NCI-H2227 (cell line): ENCODE data around the gene ZNF646.

Experiments
- DNase-seq: peaks from one replicate; lab custom pipeline; 2025; ENCODE audit not compliant: unreplicated experiment; lab: John Stamatoyannopoulos, UW

The ZNF646 gene

DNA sequence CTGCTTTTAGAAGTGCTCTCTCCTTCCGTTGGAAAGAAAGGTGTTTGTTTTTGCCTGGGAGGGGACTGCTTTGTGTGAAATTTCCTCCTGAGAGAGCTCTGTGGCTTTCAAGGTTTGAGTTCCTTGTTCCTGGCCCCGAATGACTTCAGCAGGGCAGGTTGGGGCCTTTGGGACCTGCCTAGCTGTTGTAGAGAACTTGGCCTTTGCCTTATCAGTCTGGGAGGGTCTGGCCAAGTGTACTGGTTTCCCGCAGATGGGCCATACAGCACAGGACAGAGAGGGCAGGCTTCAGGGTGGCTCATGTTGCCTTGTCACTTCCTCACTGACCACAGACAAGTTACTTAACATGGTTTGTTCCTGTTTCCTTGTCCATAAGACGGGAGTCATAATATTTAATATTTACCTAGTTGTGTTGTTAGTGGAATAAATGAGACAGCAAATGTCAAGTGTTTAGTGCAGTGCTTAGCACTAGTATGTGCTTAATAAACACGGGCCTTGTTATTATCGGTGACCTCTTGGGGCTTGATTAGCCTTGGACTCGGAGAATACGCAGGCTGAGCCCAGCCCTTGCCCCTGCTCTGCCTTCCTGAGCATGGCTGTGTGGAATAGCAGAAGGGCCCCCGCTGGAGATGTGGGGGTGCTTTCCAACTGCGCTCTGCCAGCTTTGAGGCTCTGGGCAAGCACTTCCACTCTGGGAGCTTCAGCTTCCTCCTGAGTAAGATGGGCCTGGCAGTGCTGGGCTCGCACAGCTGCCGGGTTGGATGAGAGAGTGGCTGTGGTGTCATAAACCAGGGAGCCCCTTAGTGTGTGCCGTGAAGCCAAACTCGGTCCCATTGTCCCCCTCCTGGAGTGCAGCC is 54.7 kb downstream of the ZNF646 start:
- no peak for DNase-seq

DNA sequence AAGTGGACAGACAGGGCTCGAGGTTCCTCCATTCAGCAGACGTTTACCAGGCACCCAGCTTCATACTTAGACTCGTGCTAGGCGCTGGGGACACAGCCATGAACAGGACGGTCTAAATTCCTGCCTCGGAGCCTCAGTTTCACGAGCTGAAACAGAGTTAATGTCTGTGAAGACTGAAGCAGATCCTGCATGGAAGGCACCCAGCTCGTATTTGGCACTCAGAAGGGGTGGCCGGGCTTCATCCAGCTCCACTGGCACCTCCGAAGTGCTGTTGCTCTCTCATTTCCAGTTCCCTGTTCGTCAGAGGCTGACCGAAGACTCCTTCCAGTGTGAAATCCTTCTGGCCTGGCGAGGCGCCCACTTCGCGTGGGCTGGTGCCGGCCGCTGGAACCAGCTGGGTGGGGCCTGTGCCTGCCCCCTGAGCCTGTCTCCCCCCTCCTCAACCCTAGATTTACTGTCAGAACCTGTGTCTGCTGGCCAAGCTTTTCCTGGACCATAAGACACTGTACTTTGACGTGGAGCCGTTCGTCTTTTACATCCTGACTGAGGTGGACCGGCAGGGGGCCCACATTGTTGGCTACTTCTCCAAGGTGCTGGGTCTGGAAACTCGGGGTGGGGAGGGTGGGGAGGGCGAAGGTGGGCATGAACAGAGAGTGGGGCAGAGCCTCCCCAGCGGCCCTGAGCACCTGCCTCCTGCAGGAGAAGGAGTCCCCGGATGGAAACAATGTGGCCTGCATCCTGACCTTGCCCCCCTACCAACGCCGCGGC is 55.5 kb downstream of the ZNF646 start:
- DNase-seq: no peak

DNA sequence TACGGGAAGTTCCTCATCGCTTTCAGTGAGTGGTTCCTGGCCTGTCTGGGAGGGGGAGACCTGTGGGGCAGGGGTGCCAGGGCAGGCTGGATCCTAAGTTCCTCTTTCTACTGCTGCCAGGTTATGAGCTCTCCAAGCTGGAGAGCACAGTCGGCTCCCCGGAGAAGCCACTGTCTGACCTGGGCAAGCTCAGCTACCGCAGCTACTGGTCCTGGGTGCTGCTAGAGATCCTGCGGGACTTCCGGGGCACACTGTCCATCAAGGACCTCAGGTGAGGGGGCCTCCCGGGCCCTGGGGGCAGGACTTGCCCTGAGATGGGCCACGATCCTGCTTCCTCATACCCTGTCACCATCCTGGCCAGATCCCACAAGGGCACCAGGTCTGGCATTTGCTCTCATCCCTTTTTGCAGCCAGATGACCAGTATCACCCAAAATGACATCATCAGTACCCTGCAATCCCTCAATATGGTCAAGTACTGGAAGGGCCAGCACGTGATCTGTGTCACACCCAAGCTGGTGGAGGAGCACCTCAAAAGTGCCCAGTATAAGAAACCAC is 56.2 kb downstream of the ZNF646 start:
- DNase-seq: no peak

DNA sequence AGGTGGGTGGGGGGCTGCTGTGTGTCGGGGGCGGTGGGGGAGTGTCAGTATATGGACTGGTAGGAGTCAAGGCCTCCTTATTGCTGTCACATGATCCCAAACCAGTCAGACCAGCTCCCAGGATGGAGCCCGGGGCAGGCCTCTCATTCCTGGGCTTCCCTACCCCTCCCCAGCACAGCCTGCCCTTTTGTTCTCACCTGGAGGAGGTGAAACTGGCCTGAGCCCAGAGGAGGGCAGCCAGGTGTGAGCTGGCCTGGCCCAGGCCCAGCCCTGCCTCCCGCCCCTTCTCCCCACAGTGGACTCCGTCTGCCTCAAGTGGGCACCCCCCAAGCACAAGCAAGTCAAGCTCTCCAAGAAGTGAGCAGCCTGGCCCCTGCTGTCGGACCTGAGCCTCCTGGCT is 56.7 kb downstream of the ZNF646 start:
- no peak for DNase-seq

DNA sequence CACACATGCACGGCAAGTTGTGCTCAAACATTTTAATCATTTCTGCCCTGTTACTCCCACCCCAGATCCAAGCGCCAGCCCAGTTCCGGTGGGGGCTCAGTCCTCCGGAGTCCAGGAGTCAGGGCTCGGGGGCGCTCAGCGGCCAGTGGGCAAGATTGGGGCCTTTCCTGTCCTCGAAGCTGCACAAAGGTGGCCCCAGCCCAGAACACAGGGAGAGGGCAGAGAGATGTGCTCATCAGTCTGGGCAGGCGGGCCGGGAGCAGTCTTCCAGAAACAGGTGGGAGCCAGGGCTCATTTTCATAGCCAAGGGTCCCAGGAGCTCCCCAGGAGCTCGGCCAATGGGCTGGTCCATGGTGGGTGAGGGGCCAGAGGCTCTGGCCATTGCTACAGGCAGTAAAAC is 57.2 kb downstream of the ZNF646 start:
- DNase-seq: no peak

DNA sequence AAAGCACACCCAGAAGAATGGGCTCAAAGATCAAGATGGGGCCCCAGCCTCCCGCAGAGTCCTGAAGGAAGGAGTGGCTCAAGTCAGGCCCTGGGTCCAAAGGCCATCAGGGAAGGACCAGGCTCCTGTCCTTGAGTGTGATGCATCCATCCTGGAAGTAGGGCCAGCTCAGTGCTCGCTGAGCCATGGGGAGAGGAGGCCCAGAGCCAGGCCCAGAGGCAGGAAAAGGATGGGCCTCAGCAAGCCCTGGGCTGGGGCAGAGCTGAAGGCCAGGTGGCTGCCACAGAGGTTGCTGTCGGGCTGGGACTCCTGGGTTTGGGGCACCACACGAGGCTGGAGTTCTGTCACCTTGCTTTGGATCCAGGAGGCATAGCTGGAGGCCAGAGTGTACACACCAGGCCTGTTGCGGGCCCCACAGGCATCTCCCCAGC is 57.6 kb downstream of the ZNF646 start:
- DNase-seq: no peak

DNA sequence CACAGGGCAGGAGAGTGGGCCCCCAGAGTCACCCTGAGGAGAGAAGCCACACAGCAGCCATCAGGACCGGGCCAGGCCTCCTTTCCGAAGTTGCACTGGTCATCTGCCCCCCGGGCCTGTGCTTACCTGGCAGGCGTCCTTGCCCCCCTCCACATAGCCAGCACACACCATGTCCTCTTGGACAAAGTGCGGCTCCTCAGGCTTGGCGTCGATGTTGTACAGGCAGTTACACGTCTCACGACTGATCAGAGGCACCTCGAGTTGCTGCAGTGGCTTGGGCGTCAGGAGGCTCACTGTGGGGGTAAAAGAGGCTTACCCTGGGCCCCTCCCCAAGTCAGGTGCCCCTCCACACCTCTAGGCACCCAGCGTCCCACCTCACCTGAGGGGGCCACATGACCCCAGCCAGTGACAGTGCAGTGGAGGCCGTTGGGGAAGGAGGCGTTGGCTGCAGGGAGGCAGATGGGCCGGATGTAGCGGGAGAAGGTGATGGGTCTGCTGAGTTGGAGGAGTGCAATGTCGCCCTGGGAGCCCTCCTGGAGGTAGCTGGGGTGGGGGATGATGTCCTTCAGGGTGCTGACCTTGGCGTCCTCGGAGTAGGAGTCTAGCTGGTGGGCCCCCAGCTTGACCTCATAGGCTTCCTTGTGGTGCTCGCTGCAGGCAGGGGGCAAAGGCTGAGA is 58.2 kb downstream of the ZNF646 start:
- no peak for DNase-seq

DNA sequence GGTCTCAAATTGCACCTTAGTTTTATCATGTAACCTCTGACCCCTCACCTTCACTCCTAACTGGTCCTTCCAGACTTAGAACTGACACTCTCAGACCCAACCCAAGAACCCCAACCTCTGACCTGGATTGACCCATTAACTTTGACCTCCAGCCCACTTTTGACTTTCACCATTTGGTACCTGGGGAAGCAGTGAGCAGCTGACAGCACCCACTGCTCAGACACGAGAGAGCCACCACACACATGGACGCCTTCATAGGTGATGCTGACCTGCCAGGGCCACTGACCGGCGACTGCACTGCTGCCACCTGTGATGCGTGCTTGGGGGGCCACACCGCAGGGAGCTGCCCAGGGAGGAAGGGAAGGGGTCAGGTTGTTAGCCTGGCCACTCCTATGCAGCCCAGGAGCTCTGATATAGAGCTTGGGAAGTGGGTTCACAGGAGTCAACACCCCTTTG is 58.9 kb downstream of the ZNF646 start:
- DNase-seq: no peak
